Activated CD8-positive, alpha-beta memory T cell treated with anti-CD3 and anti-CD28 coated beads, Interleukin-2, amount 10 ng/mL, durations not matched to agents 7 days and 5 days (primary cell): ENCODE results near the gene TEDC1. TPM values are rescaled to one million over a fixed set of nuclear protein-coding genes. Genes with fewer than 3 reads are reported as not detected.
A peak's percentile ranks its signal among the peaks of the same experiment; 100 is the strongest.

ENCODE experiments used
- ATAC-seq: fragments of 150-1000 bp; cut with Tn5 transposase; one replicate; pipeline ENCODE4 v1.10.0; 2021; ENCODE audit warnings: moderate library complexity
- CTCF ChIA-PET: fragments of 350-600 bp; sonication (Branson Sonifier 250); formaldehyde crosslinking; loops from one replicate; lab custom pipeline; 2021; ENCODE audit warnings: antibody characterized with exemption; lab: Charles Lee
- DNase-seq: peaks from one replicate; pipeline ENCODE4 v3.0.0-alpha.2; 2020
- H3K27ac Mint-ChIP-seq: one replicate; pipeline ENCODE4 v1.8.0; 2021; ENCODE audit warnings: mild to moderate bottlenecking, mixed read lengths
- H3K27me3 Mint-ChIP-seq: one replicate; pipeline ENCODE4 v1.8.0; 2021; ENCODE audit warnings: mixed read lengths
- H3K36me3 Mint-ChIP-seq: one replicate; pipeline ENCODE4 v1.8.0; 2021; ENCODE audit warnings: mild to moderate bottlenecking, mixed read lengths
- H3K4me1 Mint-ChIP-seq: one replicate; pipeline ENCODE4 v1.8.0; 2021; ENCODE audit warnings: mixed read lengths
- H3K4me3 Mint-ChIP-seq: one replicate; pipeline ENCODE4 v1.8.0; 2021; ENCODE audit warnings: mild to moderate bottlenecking, moderate library complexity, mixed read lengths
- H3K9me3 Mint-ChIP-seq: one replicate; pipeline ENCODE4 v1.8.0; 2022; ENCODE audit warnings: low read depth, mixed read lengths
- total RNA-seq, 2 experiments: library from RNA; stranded (reverse); gene quantifications; one replicate each; pipeline ENCODE4 v1.2.3, GENCODE V29; 2021

Gene TEDC1
- total RNA-seq, 2 experiments from 2014 or later, result 40.6 to 56.8 TPM

DNA sequence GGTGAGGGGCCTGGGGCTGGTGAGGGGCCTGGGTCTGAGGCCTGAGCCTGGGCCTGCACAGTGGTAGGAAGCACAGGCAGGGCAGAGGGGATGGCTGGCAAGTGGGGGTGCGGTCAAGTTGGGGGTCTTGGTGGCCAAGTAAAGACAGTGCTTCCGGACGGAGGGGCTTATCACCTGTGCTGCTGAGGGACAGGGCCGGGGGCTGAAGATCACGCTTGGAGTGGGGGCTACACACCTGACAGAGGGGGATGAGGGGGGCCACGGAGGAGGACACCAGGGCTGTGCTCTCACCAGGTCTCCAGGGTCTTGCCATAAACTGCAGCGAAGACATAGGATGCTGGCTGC, 12.2 kb downstream of the TEDC1 start:
- Mint-ChIP-seq H3K27ac (no peak overlapping the region), H3K4me3 (no peak overlapping the region), H3K4me1 (peaks cover 3% of the 10 kb centered on the region), H3K27me3 (peaks cover 10% of the 10 kb centered on the region), H3K9me3 (no peaks in the 10 kb centered on the region), H3K36me3 (no peaks in the 10 kb centered on the region)
- CTCF ChIA-PET, result interaction anchor here (0.8 to 1.6 kb wide), 2 partner anchors 34 to 55 kb away, joined by 3 read pairs; no protein-coding TSS in a partner anchor
- DNase-seq (no peak), ATAC-seq (no peak)

DNA sequence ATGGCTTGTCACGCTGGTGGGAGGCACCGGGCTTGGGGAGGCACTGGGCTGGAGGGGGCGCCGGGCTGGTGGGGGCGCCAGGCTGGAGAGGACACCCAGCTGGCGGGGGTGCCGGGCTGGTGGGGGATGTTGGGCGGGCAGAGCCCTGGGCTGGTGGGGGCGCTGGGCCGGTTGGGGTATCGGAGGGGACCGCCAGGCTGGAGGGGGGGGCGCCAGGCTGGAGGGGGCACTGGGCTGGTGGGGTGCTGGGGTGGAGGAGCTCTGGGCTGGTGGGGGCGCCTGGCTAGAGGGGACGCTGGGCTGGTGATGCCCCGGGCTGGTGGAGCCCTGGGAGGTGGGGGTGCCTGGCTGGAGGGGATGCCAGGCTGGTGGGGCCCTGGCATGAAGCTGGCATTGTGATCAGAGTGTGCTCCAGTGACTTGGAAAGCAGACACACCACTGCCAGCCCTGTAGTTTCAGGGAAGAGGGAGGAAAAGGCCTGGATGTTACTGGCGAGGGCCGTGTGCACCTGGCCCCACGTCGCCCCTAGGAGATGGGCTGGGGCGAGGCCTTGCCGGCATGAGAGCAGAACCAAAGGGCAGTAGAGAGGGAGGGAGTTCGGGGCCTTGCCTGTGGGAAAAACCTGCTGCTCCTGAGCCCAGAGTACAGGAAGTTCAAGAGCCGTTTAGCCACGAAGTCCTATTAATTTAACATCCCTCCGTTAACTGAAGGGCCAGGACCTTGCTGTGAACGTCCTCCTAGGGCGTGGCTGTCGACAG, 13.1 kb downstream of the TEDC1 start:
- no peak overlapping the region for H3K4me3 Mint-ChIP-seq
- no peak for DNase-seq

DNA sequence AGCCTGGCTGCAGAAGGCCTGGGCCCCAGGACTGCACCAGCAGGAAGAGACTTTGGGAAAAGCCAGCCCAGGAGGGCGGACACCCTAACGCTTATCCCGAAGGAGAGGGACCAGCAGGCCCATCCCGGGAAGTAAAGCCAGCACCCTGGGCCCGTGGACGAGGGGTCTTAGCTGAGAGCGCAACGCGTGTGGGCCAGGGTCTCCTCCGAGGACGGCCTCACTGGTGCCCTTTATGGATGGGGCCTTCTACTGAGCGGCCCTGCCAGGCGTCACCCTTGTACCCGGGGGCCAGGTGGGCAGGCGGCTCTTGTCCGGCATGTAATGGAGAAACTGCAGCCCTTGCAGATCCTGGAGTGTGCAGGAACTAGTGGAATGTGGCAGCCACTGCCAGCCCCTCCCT, 14.1 kb downstream of the TEDC1 start:
- CTCF ChIA-PET, result interaction anchor here (0.8 to 1.0 kb wide), 2 partner anchors 23 to 24 kb away, joined by 3 read pairs; no protein-coding TSS in a partner anchor
- no peak overlapping the region for H3K4me3 Mint-ChIP-seq
- H3K36me3 Mint-ChIP-seq, result no peaks in the 10 kb centered on the region
- DNase-seq, result no peak
- no peaks in the 10 kb centered on the region for H3K9me3 Mint-ChIP-seq
- peaks cover 3% of the 10 kb centered on the region for H3K4me1 Mint-ChIP-seq
- H3K27ac Mint-ChIP-seq, result no peak overlapping the region
- no peak for ATAC-seq
- peaks cover 15% of the 10 kb centered on the region for H3K27me3 Mint-ChIP-seq

More for the DNA sequence above, 13.1 kb downstream of the TEDC1 start:
- Mint-ChIP-seq H3K9me3 (no peaks in the 10 kb centered on the region), H3K36me3 (no peaks in the 10 kb centered on the region), H3K27me3 (peaks cover 15% of the 10 kb centered on the region), H3K27ac (no peak overlapping the region), H3K4me1 (peaks cover 3% of the 10 kb centered on the region)
- CTCF ChIA-PET, result no interaction called here
- no peak for ATAC-seq

DNA sequence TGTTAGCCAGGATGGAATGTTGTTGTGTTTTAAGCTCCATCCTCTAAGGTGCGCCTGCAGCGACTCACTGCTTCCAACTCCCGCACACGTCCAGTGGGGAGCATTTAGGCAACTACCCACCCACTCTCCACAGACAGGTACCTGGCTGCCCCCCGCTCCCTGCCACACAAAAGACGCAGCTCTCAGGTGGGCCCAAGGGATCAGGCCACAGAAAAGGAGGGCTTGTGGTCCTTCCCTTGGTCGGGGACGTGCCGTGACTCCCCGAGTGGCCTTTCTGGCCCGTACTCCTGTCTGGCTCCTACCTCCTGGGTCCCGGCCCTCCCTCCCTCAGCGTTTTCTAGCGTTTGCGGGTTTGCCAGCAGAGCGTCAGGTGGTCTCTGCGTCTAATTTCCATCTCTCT, 16.2 kb downstream of the TEDC1 start:
- peaks cover 27% of the 10 kb centered on the region for H3K27me3 Mint-ChIP-seq
- no peaks in the 10 kb centered on the region for H3K9me3 Mint-ChIP-seq
- H3K27ac Mint-ChIP-seq, result no peak overlapping the region
- no peaks in the 10 kb centered on the region for H3K36me3 Mint-ChIP-seq
- DNase-seq, result no peak
- CTCF ChIA-PET, result interaction anchor here (0.7 to 1.1 kb wide), 2 partner anchors 18 to 21 kb away, joined by 3 to 4 read pairs; no protein-coding TSS in a partner anchor
- no peak overlapping the region for H3K4me3 Mint-ChIP-seq
- ATAC-seq, result no peak
- H3K4me1 Mint-ChIP-seq, result peaks cover 3% of the 10 kb centered on the region

DNA sequence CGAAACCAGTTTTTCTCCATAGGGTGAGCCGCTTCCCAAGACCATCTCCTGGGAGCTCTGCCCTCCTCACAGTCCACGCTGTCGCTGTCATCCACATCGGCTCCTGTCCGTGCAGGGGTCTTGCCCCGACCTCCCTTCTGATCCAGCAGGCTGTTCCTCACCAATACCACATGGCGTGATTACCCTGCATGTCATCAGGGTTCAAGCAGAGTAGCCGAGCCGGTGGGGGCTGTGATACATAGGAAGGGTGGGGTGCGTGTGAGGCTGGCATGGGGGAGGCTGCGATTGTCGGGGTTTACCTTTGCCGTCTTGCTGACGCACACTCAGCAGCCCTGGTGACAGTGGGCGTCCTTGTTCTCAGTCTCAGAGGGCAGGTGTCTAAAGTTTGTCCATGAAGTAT, 17.0 kb downstream of the TEDC1 start:
- no peak for DNase-seq
- Mint-ChIP-seq H3K9me3 (no peaks in the 10 kb centered on the region), H3K4me3 (no peak overlapping the region), H3K27ac (no peak overlapping the region), H3K36me3 (no peaks in the 10 kb centered on the region), H3K27me3 (peaks cover 29% of the 10 kb centered on the region), H3K4me1 (peaks cover 3% of the 10 kb centered on the region)
- CTCF ChIA-PET, result interaction anchor here (0.7 to 1.1 kb wide), 2 partner anchors 18 to 20 kb away, joined by 3 to 4 read pairs; no protein-coding TSS in a partner anchor
- no peak for ATAC-seq

DNA sequence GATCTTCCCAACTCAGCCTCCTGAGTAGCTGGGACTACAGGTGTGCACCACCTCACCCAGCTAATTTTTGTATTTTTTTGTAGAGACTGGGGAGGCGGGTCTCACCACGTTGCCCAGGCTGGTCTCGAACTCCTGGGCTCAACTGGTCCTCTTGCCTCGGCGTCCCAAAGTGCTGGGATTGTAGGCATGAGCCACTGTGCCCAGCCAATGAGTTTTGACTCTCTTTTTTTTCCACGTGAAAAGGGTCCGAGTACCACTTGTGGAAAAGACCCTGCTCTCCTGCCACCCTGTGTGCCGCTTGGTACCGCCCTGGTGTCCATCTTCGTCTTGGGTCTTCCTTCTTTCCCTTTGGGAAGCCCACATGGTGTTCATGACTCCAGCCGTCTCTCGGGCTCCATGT, 17.6 kb downstream of the TEDC1 start:
- ATAC-seq, result no peak
- Mint-ChIP-seq H3K36me3 (no peaks in the 10 kb centered on the region), H3K4me3 (no peak overlapping the region), H3K27me3 (peaks cover 29% of the 10 kb centered on the region), H3K4me1 (peaks cover 3% of the 10 kb centered on the region), H3K9me3 (no peaks in the 10 kb centered on the region), H3K27ac (no peak overlapping the region)
- DNase-seq, result no peak
- CTCF ChIA-PET, result no interaction called here

DNA sequence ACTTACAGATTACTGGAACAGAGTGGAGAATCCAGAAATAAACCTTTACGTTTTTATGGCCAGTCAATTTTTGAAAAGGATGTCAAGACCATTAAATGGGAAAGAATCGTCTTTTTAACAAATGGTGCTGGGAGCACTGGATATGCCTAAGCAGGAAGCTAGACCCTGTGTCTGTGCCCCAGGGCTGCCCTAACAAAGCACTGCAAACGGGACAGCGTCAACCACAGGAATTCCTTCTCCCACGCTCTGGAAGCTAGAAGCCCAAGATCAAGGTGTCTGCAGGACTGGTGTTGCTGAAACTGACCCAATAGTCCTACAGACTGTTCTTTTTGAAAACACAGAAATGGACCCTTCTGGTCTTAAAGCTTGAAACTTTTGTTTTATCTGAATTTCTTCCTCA, 26.1 kb downstream of the TEDC1 start:
- Mint-ChIP-seq H3K27me3 (peaks cover 50% of the 10 kb centered on the region), H3K27ac (no peak overlapping the region), H3K4me1 (no peaks in the 10 kb centered on the region), H3K9me3 (no peaks in the 10 kb centered on the region), H3K36me3 (no peaks in the 10 kb centered on the region), H3K4me3 (no peak overlapping the region)
- no peak for ATAC-seq
- CTCF ChIA-PET, result no interaction called here
- DNase-seq, result no peak

DNA sequence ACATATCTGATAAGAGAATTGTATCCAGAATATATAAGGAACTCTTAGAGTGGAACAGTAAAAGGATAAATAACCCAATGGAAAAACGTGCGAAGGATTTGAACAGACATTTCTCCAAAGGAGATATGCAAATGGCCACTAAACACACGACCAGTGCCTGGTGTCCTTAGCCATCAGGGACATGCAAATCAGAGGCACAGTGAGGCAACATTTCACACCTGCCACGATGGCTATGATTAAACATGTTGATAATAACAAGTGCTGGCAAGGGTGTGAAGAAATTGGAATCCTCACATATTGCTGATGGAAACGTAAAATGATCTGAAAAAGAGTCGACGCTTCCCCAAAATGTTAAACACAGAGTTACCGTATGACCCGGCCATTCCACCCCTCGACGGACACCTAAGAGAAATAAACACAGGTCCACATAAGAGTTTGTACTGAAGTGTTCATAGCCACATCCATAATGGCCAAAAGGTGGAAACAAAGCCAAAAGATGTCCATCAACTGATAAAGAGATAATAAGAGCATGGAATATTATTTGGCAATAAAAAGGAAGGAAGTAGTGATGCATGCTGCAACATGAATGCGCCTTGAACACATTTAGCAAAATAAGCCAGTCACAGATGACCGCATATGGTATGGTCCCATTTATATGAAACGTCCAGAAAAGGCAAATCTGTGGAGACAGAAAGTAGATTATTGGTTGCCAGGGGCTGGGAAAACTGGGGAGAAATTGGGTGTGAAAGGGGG, 29.1 kb downstream of the TEDC1 start:
- Mint-ChIP-seq H3K4me3 (no peak overlapping the region), H3K27ac (no peak overlapping the region), H3K36me3 (no peaks in the 10 kb centered on the region), H3K27me3 (peaks cover 56% of the 10 kb centered on the region), H3K4me1 (no peaks in the 10 kb centered on the region), H3K9me3 (no peaks in the 10 kb centered on the region)
- DNase-seq (no peak), ATAC-seq (no peak)
- CTCF ChIA-PET, result no interaction called here

DNA sequence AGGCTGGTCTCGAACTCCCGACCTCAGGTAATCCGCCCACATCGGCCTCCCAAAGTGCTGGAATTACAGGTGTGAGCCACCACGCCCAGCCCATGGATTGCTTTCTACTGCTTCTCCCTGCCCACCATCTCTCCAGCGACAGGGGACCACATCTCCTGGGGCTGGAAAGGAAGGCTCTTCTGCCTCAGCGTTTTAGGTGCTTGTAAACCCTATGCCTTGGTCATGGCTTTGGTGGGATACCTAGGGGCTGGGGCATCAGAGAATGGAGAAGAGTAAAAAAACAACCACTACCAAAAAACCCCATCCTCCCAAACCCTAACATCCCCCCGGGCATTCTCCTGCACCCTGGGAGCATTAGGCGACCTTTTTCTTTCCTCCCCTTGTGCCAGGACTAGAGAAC, 34.3 kb downstream of the TEDC1 start:
- no peak for DNase-seq
- H3K9me3 Mint-ChIP-seq, result no peaks in the 10 kb centered on the region
- peaks cover 26% of the 10 kb centered on the region for H3K27me3 Mint-ChIP-seq
- no peak overlapping the region for H3K4me3 Mint-ChIP-seq
- peaks cover 13% of the 10 kb centered on the region for H3K4me1 Mint-ChIP-seq
- no peak overlapping the region for H3K27ac Mint-ChIP-seq
- ATAC-seq, result no peak
- CTCF ChIA-PET, result interaction anchor here (0.8 kb wide), 1 partner anchor 35 kb away, joined by 3 read pairs; no protein-coding TSS in a partner anchor
- H3K36me3 Mint-ChIP-seq, result no peaks in the 10 kb centered on the region

DNA sequence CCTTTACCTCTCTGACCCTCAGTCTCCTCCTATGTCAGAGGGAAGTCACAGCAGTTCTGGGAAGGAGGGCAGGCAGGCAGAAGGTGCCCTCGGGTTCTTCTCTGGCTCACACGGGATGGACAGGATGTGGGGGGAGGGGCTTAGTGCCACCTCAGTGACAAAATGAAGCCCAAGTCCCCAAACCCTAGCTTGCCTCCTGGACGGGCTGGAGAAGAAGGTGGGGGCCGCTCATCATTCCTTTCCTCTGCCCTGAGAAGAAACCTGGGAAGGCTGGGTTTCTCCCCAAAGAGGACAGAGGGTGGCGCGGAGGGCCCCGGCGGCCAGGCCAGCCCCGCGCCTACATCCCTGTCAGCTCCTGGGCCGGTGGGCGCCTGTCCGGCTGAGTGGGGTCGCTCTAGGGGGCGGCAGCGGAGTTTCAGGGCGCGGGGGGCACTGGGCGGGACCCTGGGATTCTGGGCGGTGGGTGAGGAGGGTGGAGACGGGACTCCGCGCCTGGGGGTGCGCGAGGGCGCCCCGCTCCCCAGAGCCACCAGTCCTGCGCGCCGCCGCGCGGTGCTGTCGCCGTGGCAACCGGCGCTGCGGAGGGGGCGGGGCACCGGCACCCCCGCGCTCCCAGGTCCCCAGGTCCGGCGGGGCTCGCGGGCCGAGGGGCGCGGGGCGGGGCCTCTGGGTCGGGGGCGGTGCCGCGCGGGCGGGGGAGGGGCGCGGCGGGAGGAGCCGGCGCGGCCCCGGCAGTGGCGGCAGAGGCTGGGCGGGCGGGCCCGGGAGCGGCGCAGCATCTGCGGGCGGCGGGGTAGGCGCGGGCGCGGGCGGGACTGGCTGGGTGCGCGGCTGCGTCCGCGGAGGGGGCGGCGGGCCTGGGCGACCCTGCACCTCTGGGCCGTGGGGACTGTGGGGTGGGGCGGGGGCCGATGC, 35.1 kb downstream of the TEDC1 start, which contains the start of gene TMEM121:
Gene TMEM121, plus strand, starts transcription at position 723 of the 915 bp plus-strand sequence. CDS start 2,252 bp downstream, outside the sequence.
- H3K4me1 Mint-ChIP-seq, result peaks cover 19% of the 10 kb centered on the region
- CTCF ChIA-PET, result interaction anchor here (0.8 kb wide), 1 partner anchor 36 kb away, joined by 3 read pairs; no protein-coding TSS in a partner anchor

DNA sequence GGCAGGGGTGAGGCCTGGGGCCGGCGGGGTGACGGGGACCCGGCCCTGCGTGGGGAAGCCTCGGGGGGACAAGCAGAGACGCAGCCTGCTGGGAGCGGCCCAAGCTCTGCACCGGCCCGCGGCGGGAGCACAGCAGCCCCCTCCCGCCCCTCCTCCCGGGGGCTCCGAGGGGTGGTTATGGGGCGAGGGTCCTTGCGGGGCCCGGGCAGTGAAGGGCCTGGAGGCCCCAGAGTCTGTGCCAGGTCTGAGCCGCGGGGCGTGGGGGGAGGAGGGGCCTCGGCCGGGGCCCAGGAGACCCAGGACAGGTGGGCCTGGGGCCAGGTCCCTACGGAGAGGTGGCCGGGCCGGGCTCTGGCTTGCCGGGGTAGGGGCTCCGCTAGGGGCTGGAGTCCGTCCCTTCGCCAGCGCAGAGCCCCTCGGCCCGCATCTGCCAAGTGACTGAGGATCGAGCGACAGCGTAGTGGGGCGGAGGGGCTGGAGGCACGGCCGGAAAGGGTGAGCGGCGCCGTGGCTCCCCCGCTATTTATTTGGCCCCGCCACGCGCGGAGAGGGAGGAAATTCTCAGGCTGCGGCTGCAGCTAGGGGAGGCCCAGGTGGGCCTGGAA, 35.8 kb downstream of the TEDC1 start:
- Mint-ChIP-seq H3K27me3 (peaks cover 25% of the 10 kb centered on the region), H3K9me3 (no peaks in the 10 kb centered on the region), H3K4me1 (peaks cover 19% of the 10 kb centered on the region), H3K27ac (no peak overlapping the region), H3K36me3 (no peaks in the 10 kb centered on the region), H3K4me3 (peak overlapping the region; percentile 61)
- no peak for ATAC-seq
- DNase-seq, result no peak
- CTCF ChIA-PET, result interaction anchor here (1.3 to 4.5 kb wide), 2 partner anchors 45 to 152 kb away, joined by 4 to 42 read pairs; no protein-coding TSS in a partner anchor

More for the DNA sequence above, 35.1 kb downstream of the TEDC1 start, which contains the start of gene TMEM121:
- Mint-ChIP-seq H3K9me3 (no peaks in the 10 kb centered on the region), H3K27ac (no peak within 1 kb of the TSS), H3K36me3 (no peaks in the 10 kb centered on the region), H3K4me3 (peak within 1 kb of the TSS; percentile 61), H3K27me3 (peaks cover 25% of the 10 kb centered on the region)
- DNase-seq (peak; percentile 47), ATAC-seq (peak; percentile 20)

DNA sequence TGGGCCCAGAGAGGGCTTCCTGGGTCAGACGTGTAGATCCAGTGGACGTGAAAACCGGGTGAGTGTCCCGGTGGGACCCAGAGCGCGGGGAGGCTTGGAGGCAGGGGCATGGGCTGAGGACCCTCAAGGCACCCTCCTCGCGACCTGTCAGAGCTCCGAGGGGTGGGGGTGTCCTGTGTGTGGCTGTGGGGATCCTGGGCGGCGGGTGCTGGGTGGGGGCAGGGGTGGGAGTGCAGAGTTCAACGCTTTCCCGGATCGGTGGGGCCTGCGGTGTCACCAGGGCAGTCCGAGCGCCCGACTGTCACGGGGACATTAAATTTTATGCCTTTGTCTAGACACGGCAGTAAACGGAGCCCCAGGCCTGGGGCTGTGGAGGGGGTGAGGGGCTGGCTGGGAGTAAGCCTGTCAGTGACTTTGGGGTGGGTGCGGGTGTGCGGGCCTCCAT, 36.4 kb downstream of the TEDC1 start:
- Mint-ChIP-seq H3K9me3 (no peaks in the 10 kb centered on the region), H3K27me3 (peaks cover 25% of the 10 kb centered on the region), H3K36me3 (no peaks in the 10 kb centered on the region), H3K4me1 (peaks cover 21% of the 10 kb centered on the region), H3K4me3 (peak overlapping the region; percentile 61), H3K27ac (peak overlapping the region; percentile 52)
- no peak for ATAC-seq
- CTCF ChIA-PET, result interaction anchor here (1.3 to 4.5 kb wide), 4 partner anchors 35 to 156 kb away, joined by 4 to 42 read pairs (median 16); no protein-coding TSS in a partner anchor
- no peak for DNase-seq
